OCI-LY3 (cell line): ENCODE data around the gene AVPR1B.
A peak's percentile ranks its signal among the peaks of the same experiment; 100 is the strongest.
"Not testable (repeated sequence)": the region's sequence is repeated elsewhere in the genome, so short reads cannot be mapped to it uniquely, and the experiment has no call there.

Source experiments
- H2AFZ ChIP-seq: fragments of 200-600, 300-600 bp; shearing (Covaris generic); 2 replicates; pipeline ENCODE4 v1.6.0; 2014; ENCODE audit warnings: antibody characterized with exemption, low read depth, low read length
- H3K27ac ChIP-seq: fragments of 200-600, 300-600 bp; sonication (generic); 2 replicates; pipeline ENCODE4 v1.5.1; 2014; ENCODE audit warnings: mild to moderate bottlenecking, low read length, moderate library complexity, mixed read lengths
- H3K27me3 ChIP-seq: fragments of 200-600, 300-600 bp; sonication (generic); 2 replicates; pipeline ENCODE4 v1.6.1; 2014; ENCODE audit warnings: low read depth, low read length, mixed read lengths
- H3K36me3 ChIP-seq: fragments of 200-600, 300-600 bp; sonication (generic); replicated peaks from 2 replicates; pipeline ENCODE3; 2014; ENCODE audit warnings: low read depth, low read length, mixed read lengths
- H3K4me1 ChIP-seq: fragments of 300-600, 200-600 bp; sonication (generic); 2 replicates; pipeline ENCODE4 v1.6.1; 2014; ENCODE audit warnings: low read length, mixed read lengths
- H3K4me2 ChIP-seq: fragments of 200-600, 300-600 bp; sonication (generic); 2 replicates; pipeline ENCODE4 v1.6.1; 2014; ENCODE audit warnings: low read length, mixed read lengths
- H3K4me3 ChIP-seq: fragments of 300-600, 200-600 bp; sonication (generic); 2 replicates; pipeline ENCODE4 v1.5.1; 2014; ENCODE audit warnings: antibody characterized with exemption, mild to moderate bottlenecking, low read length, moderate library complexity
- H3K79me2 ChIP-seq: fragments of 300-600, 200-600 bp; shearing (Covaris generic); 2 replicates; pipeline ENCODE4 v1.6.1; 2014; ENCODE audit warnings: mild to moderate bottlenecking, low read length, mixed read lengths
- H3K9ac ChIP-seq: fragments of 300-600, 200-600 bp; shearing (Covaris generic); 2 replicates; pipeline ENCODE4 v1.6.0; 2014; ENCODE audit warnings: mild to moderate bottlenecking, low read length, moderate library complexity
- H3K9me3 ChIP-seq: fragments of 200-600, 300-600 bp; shearing (Covaris generic); 2 replicates; pipeline ENCODE4 v1.6.1; 2014; ENCODE audit warnings: low read length, mixed read lengths; ENCODE audit not compliant: insufficient read depth
- H4K20me1 ChIP-seq: fragments of 200-600, 300-600 bp; sonication (generic); 2 replicates; pipeline ENCODE4 v1.6.1; 2016; ENCODE audit warnings: low read length, mixed read lengths; ENCODE audit not compliant: insufficient read depth
- EZH2phosphoT487 ChIP-seq: fragments of 200-600 bp; shearing (Covaris generic); IDR thresholded peaks from 2 replicates; pipeline ENCODE4 v1.6.1; 2018; ENCODE audit warnings: antibody characterized with exemption, mixed run types, low read depth
- TF ChIP-seq, protein P1 (sequence below): fragments of 200-600, 300-600 bp; sonication (generic); IDR thresholded peaks from 2 replicates; pipeline ENCODE4 v1.5.1; 2014; ENCODE audit warnings: antibody characterized with exemption, low read length, low read depth

Gene AVPR1B

DNA sequence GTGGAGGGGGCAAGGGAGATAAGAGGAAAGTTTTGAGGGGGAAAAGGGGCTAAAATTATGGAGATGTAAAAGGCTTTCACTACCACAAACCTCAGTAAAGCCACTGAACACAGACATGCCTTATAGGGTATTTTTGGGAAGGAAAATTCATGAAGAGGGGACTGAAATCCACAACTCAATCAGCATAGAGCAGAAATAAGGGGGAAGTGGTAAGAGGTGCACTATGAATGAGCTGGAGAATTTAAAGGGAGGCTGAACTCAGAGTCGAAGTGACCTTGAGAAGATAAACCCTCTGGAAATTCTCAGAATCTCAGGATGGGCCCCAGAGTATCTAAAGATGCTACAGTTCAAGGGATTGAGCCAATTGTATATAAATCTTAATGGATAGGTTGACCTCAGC, 48.9 kb downstream of the AVPR1B start:
- Histone ChIP-seq H3K27me3 (no peaks in the 10 kb centered on the region), H3K79me2 (peaks cover 55% of the 10 kb centered on the region), H3K4me2 (peak overlapping the region; percentile 64), H3K4me1 (peaks cover 66% of the 10 kb centered on the region), H3K9ac (peak overlapping the region; percentile 80), H4K20me1 (peaks cover 31% of the 10 kb centered on the region), H3K4me3 (no peak overlapping the region), H3K9me3 (no peaks in the 10 kb centered on the region), H3K27ac (peak overlapping the region; percentile 98), H2AFZ (no peak overlapping the region), H3K36me3 (peaks cover 48% of the 10 kb centered on the region)
- TF ChIP-seq, protein P1, sequence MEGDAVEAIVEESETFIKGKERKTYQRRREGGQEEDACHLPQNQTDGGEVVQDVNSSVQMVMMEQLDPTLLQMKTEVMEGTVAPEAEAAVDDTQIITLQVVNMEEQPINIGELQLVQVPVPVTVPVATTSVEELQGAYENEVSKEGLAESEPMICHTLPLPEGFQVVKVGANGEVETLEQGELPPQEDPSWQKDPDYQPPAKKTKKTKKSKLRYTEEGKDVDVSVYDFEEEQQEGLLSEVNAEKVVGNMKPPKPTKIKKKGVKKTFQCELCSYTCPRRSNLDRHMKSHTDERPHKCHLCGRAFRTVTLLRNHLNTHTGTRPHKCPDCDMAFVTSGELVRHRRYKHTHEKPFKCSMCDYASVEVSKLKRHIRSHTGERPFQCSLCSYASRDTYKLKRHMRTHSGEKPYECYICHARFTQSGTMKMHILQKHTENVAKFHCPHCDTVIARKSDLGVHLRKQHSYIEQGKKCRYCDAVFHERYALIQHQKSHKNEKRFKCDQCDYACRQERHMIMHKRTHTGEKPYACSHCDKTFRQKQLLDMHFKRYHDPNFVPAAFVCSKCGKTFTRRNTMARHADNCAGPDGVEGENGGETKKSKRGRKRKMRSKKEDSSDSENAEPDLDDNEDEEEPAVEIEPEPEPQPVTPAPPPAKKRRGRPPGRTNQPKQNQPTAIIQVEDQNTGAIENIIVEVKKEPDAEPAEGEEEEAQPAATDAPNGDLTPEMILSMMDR = no peak
- TF ChIP-seq EZH2phosphoT487 = no peak

DNA sequence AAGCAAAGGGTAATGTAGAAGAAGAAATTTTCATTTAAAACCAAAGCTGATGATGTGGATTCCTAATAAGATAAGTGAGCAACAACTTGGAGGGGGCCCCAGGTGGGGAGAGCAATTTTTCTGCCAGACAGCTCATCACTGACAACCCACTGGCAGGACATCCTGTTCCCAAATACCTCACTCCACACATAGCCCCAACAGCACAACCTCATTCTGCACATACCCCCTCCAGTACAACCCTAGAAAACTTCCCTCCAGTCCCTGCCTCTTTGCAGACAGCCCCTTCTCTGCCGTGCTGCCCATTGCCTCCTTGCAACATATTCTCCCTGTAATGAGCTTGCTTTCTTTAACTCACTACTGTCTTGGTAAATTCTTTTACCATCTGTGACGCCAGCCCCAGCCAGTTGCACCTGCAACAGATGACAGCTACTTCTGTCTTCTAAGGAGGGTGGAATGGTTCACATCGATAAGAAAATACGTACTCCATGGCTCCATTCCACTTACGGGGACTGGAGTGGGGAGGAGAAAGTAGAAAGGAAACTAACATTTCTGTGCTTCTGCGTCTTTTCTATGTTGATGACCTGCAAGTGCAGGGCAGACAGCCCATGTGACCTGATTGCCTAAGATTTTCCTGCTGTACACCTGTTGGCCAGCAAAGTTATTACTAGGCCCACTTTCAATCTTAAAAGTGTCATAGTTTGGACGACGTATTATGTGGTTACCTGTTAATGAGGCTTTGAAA, 49.5 kb downstream of the AVPR1B start:
- Histone ChIP-seq H3K36me3 (peaks cover 54% of the 10 kb centered on the region), H3K9ac (peak overlapping the region; percentile 80), H3K4me3 (peak overlapping the region; percentile 44), H3K9me3 (no peaks in the 10 kb centered on the region), H4K20me1 (peaks cover 33% of the 10 kb centered on the region), H3K4me2 (peak overlapping the region; percentile 64), H2AFZ (no peak overlapping the region), H3K4me1 (peaks cover 73% of the 10 kb centered on the region), H3K27ac (peak overlapping the region; percentile 98), H3K27me3 (no peaks in the 10 kb centered on the region), H3K79me2 (peaks cover 62% of the 10 kb centered on the region)
- TF ChIP-seq EZH2phosphoT487 = no peak
- TF ChIP-seq, protein P1 = no peak

DNA sequence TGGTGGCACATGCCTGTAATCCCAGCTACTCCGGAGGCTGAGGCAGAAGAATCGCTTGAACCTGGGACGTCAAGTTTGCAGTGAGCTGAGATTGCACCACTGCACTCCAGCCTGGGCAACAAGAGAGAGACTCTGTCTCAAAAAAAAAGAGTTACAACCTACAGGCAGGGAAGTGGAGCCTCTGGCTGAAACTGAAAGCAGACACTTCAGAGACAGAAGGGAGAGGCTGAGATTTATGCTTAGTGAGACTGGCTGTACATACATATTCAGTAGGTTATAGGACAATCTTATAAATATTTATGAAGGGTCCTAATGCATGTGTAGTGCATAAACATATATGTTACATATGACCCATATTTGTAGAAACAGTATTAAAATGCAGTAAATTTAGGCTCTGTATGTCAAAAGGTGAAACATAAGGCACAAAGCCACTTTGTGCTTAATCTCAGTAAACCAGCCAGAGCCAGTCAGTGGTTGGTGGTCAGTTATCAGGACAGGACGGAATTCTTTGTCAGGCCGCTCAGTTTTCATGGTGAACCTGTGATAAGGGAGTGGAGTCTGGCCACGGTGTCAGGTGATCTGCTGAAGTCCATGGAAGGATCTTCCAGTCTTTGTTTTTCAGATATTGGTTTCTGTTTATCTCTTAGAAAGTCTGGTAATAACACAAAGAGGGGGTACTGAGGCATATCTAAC, 50.6 kb downstream of the AVPR1B start:
- Histone ChIP-seq H3K27ac (peak overlapping the region; percentile 98), H3K4me2 (peak overlapping the region; percentile 64), H3K4me1 (peaks cover 78% of the 10 kb centered on the region), H3K9ac (peak overlapping the region; percentile 80), H3K9me3 (no peaks in the 10 kb centered on the region), H4K20me1 (peaks cover 40% of the 10 kb centered on the region), H3K36me3 (peaks cover 59% of the 10 kb centered on the region), H3K4me3 (peak overlapping the region; percentile 44), H3K27me3 (no peaks in the 10 kb centered on the region), H3K79me2 (peaks cover 72% of the 10 kb centered on the region), H2AFZ (no peak overlapping the region)
- no peak for TF ChIP-seq EZH2phosphoT487
- TF ChIP-seq, protein P1 = no peak

GRCh38 chr1:206065547-206066145, 51.5 kb downstream of the AVPR1B start:
- H3K27ac ChIP-seq = peak overlapping the region; percentile 98
- TF ChIP-seq, protein P1 = no peak
- no peak for TF ChIP-seq EZH2phosphoT487
- no peak overlapping the region for H2AFZ ChIP-seq
- H3K9ac ChIP-seq = peak overlapping the region; percentile 80
- peaks cover 82% of the 10 kb centered on the region for H3K4me1 ChIP-seq
- peak overlapping the region; percentile 64 for H3K4me2 ChIP-seq
- no peaks in the 10 kb centered on the region for H3K9me3 ChIP-seq
- peaks cover 49% of the 10 kb centered on the region for H4K20me1 ChIP-seq
- H3K79me2 ChIP-seq = peaks cover 81% of the 10 kb centered on the region
- peak overlapping the region; percentile 2; the same call in 1 of the 2 replicates for H3K4me3 ChIP-seq
- H3K36me3 ChIP-seq = peaks cover 67% of the 10 kb centered on the region
- no peaks in the 10 kb centered on the region for H3K27me3 ChIP-seq

DNA sequence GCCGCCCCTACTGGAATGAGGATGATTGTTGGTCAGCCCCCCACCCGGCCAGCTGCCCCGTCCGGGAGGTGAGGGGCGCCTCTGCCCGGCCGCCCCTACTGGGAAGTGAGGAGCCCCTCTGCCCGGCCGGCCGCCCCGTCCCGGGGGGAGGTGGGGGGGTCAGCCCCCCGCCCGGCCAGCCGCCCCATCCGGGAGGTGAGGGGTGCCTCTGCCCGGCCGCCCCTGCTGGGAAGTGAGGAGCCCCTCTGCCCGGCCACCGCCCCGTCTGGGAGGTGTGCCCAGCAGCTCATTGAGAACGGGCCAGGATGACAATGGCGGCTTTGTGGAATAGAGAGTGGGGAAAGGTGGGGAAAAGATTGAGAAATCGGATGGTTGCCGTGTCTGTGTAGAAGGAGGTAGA, 52.7 kb downstream of the AVPR1B start:
- peaks cover 61% of the 10 kb centered on the region for H4K20me1 ChIP-seq
- H3K4me2 ChIP-seq, H2AFZ ChIP-seq, H3K9me3 ChIP-seq, H3K4me3 ChIP-seq, H3K27me3 ChIP-seq, H3K9ac ChIP-seq: not testable (repeated sequence)
- peak overlapping the region; percentile 94 for H3K27ac ChIP-seq
- peaks cover 84% of the 10 kb centered on the region for H3K79me2 ChIP-seq
- H3K4me1 ChIP-seq = peaks cover 82% of the 10 kb centered on the region
- peaks cover 69% of the 10 kb centered on the region for H3K36me3 ChIP-seq

- Histone ChIP-seq H3K27ac (peak overlapping the region; percentile 94), H4K20me1 (peaks cover 66% of the 10 kb centered on the region), H3K79me2 (peaks cover 84% of the 10 kb centered on the region), H3K36me3 (peaks cover 69% of the 10 kb centered on the region), H3K4me1 (peaks cover 82% of the 10 kb centered on the region)
- not testable (repeated sequence) for H3K27me3 ChIP-seq, H2AFZ ChIP-seq, H3K9ac ChIP-seq, H3K4me3 ChIP-seq, H3K9me3 ChIP-seq, H3K4me2 ChIP-seq
Measured at GRCh38 chr1:206064001-206064400, 53.2 kb downstream of the AVPR1B start.
